Thymus (tissue), 11 donors: ENCODE results near the gene PIGA. TPM values are rescaled to one million over a fixed set of nuclear protein-coding genes. Genes with fewer than 3 reads are reported as not detected.
A peak's percentile ranks its signal among the peaks of the same experiment; 100 is the strongest.
"Not testable (repeated sequence)": the region's sequence is repeated elsewhere in the genome, so short reads cannot be mapped to it uniquely, and the experiment has no call there.

Source experiments
- DNase-seq, 9 donors: peaks; one replicate each; pipeline ENCODE4 v3.0.0-alpha.2; 2013; ENCODE audit warnings: low spot score in 9 of 9, low read depth in 6 of 9, missing footprints in 1 of 9
- H3K27ac ChIP-seq, 2 donors: one replicate each; pipeline ENCODE4 v1.5.1; 2013; ENCODE audit warnings: control low read depth in 1 of 2, low read depth in 1 of 2, low read length in 1 of 2, mild to moderate bottlenecking in 1 of 2, moderate library complexity in 1 of 2
- H3K27me3 ChIP-seq, 2 donors: one replicate each; pipeline ENCODE4 v1.5.1; 2013; ENCODE audit warnings: low read length in 1 of 2; ENCODE audit not compliant: control insufficient read depth in 2 of 2, insufficient read depth in 1 of 2
- H3K36me3 ChIP-seq, 2 donors: one replicate each; pipeline ENCODE4 v1.5.1; 2013; ENCODE audit warnings: low read length in 1 of 2, mild to moderate bottlenecking in 1 of 2, moderate library complexity in 1 of 2; ENCODE audit not compliant: control insufficient read depth in 2 of 2, insufficient read depth in 2 of 2
- H3K4me1 ChIP-seq, 2 donors: one replicate each; pipeline ENCODE4 v1.5.1; 2013; ENCODE audit warnings: low read length in 2 of 2; ENCODE audit not compliant: control insufficient read depth in 2 of 2, insufficient read depth in 2 of 2
- H3K4me3 ChIP-seq, 2 donors: one replicate each; pipeline ENCODE4 v1.5.1; 2013; ENCODE audit warnings: low read length in 2 of 2, control low read depth in 1 of 2, mild to moderate bottlenecking in 1 of 2
- H3K9me3 ChIP-seq, 2 donors: one replicate each; pipeline ENCODE4 v1.5.1; 2013; ENCODE audit warnings: low read length in 1 of 2, mild to moderate bottlenecking in 1 of 2; ENCODE audit not compliant: control insufficient read depth in 2 of 2, insufficient read depth in 1 of 2
- WGBS: extraction: QIAGEN DNeasy Blood & Tissue Kit; methylation state at CpG from one replicate; pipeline ENCODE4 v1.1.7; 2013; 5-methylcytosine and 5-hydroxymethylcytosine counted together
- polyA plus RNA-seq: library from polyadenylated mRNA; stranded (reverse); fragments of 200-250 nt; gene quantifications from one replicate; pipeline ENCODE4 v1.2.3, GENCODE V29; 2013
- total RNA-seq: library from RNA; stranded (reverse); fragments of 120-200 nt; gene quantifications from one replicate; pipeline ENCODE4 v1.2.4, GENCODE V29; 2013
- donor health status: healthy.

PIGA gene
- total and polyA plus RNA-seq, 2 donors = 9.7 to 13.5 TPM

GRCh38 chrX:15277604-15278003 lies 57.7 kb downstream of the PIGA start:
- 88% methylated on average over 1 of the region's 1 CpG for WGBS
- H3K36me3 ChIP-seq = no peaks in the 10 kb centered on the region
- peaks cover 0 to 2% of the 10 kb centered on the region in 2 donors for H3K9me3 ChIP-seq
- no peak overlapping the region for H3K4me3 ChIP-seq
- no peaks in the 10 kb centered on the region for H3K4me1 ChIP-seq
- no peaks in the 10 kb centered on the region for H3K27me3 ChIP-seq
- DNase-seq = no peak
- no peak overlapping the region for H3K27ac ChIP-seq

- Histone ChIP-seq H3K36me3 (no peaks in the 10 kb centered on the region), H3K27ac (no peak overlapping the region), H3K27me3 (no peaks in the 10 kb centered on the region), H3K4me1 (no peaks in the 10 kb centered on the region), H3K9me3 (peaks cover 0 to 2% of the 10 kb centered on the region in 2 donors), H3K4me3 (no peak overlapping the region)
- 98% methylated on average over 2 of the region's 2 CpGs for WGBS
- no peak for DNase-seq
Measured at GRCh38 chrX:15274946-15275345, 60.4 kb downstream of the PIGA start.

- not testable (repeated sequence) for H3K9me3 ChIP-seq, H3K4me3 ChIP-seq, H3K27me3 ChIP-seq, H3K4me1 ChIP-seq, DNase-seq, H3K27ac ChIP-seq, H3K36me3 ChIP-seq
- 97% methylated on average over 10 of the region's 10 CpGs for WGBS
Measured at GRCh38 chrX:15273275-15273674, 62.0 kb downstream of the PIGA start.

- DNase-seq = no peak
- WGBS = 98% methylated on average over 1 of the region's 1 CpG
- H3K36me3 ChIP-seq = no peaks in the 10 kb centered on the region
- no peak overlapping the region for H3K27ac ChIP-seq
- H3K4me3 ChIP-seq = no peak overlapping the region
- peaks cover 0 to 3% of the 10 kb centered on the region in 2 donors for H3K4me1 ChIP-seq
- peaks cover 0 to 2% of the 10 kb centered on the region in 2 donors for H3K9me3 ChIP-seq
- H3K27me3 ChIP-seq = no peaks in the 10 kb centered on the region
Measured at GRCh38 chrX:15271757-15272156, 63.6 kb downstream of the PIGA start.

- Histone ChIP-seq H3K4me3 (no peak within 1 kb of the TSS), H3K36me3 (no peaks in the 10 kb centered on the region), H3K4me1 (peaks cover 0 to 3% of the 10 kb centered on the region in 2 donors), H3K9me3 (peaks cover 0 to 2% of the 10 kb centered on the region in 2 donors), H3K27ac (peak within 1 kb of the TSS in 1 of 2 donors; percentile 28), H3K27me3 (no peaks in the 10 kb centered on the region)
- WGBS = 30% methylated on average over 15 of the region's 15 CpGs
- DNase-seq = peak in 7 of 9 donors; percentile 3 to 58 (median 18)
Measured at GRCh38 chrX:15269618-15270521, 65.5 kb downstream of the PIGA start, which contains the start of gene ASB9. Gene ASB9, minus strand, starts transcription at chrX:15270083. Its CDS starts 209 bp downstream, at chrX:15269874.

Other genes with a start within 250 kb of the PIGA start
- 4.9 TPM for gene ASB9, start 65.4 kb downstream of the PIGA start, total RNA-seq
- 3.3 TPM for gene ASB9, start 65.4 kb downstream of the PIGA start, polyA plus RNA-seq
- 0.05 TPM for gene ASB11, start 19.9 kb downstream of the PIGA start, total RNA-seq
- gene ASB11, start 19.9 kb downstream of the PIGA start, polyA plus RNA-seq = 0.05 TPM
- gene VEGFD, start 48.9 kb upstream of the PIGA start, total RNA-seq = 0.05 TPM
- 0.64 TPM for gene VEGFD, start 48.9 kb upstream of the PIGA start, polyA plus RNA-seq
- gene PIR, start 157.8 kb upstream of the PIGA start, total RNA-seq = 4.6 TPM
- gene PIR, start 157.8 kb upstream of the PIGA start, polyA plus RNA-seq = 13.0 TPM
- 0.57 TPM for gene BMX, start 165.3 kb upstream of the PIGA start, total RNA-seq
- gene BMX, start 165.3 kb upstream of the PIGA start, polyA plus RNA-seq = 1.3 TPM